Panc1 (cell line): ENCODE measurements around the gene WDR20.

ENCODE experiments used
- CTCF ChIP-seq: fragments of 450-650 bp; IDR thresholded peaks from 2 replicates; pipeline ENCODE4 v1.5.1; 2017; ENCODE audit warnings: mild to moderate bottlenecking
- POLR2AphosphoS5 ChIP-seq: IDR thresholded peaks from 2 replicates; pipeline ENCODE4 v1.6.1; 2012; ENCODE audit warnings: mild to moderate bottlenecking, low read depth, low read length, moderate library complexity
- REST ChIP-seq, 2 experiments: IDR thresholded peaks; 2 replicates each; pipeline ENCODE4 v1.6.1; 2011 to 2012; ENCODE audit warnings: low read depth in 2 of 2, control low read depth in 1 of 2, low read length in 1 of 2, mild to moderate bottlenecking in 1 of 2, moderate library complexity in 1 of 2; ENCODE audit not compliant: insufficient read depth in 1 of 2

- TF ChIP-seq CTCF (no peak), REST (IDR thresholded peaks at IDR 0.05; ENCODE audit: insufficient read depth in 1 of 2, low read depth in 2 of 2, low read length in 1 of 2) (no peak), POLR2AphosphoS5 (no peak)
Measured at GRCh38 chr14:102256716-102257115, 117.0 kb downstream of the WDR20 start.
